ENCODE results near the gene CST6. TPM values are rescaled to one million over a fixed set of nuclear protein-coding genes. Genes with fewer than 3 reads are reported as not detected.

CST6 gene
- total and polyA plus RNA-seq, 2 of the 13 experiments (the other 11 are each of a cell fraction or from before 2014, with no cell fraction given), result not detected

DNA sequence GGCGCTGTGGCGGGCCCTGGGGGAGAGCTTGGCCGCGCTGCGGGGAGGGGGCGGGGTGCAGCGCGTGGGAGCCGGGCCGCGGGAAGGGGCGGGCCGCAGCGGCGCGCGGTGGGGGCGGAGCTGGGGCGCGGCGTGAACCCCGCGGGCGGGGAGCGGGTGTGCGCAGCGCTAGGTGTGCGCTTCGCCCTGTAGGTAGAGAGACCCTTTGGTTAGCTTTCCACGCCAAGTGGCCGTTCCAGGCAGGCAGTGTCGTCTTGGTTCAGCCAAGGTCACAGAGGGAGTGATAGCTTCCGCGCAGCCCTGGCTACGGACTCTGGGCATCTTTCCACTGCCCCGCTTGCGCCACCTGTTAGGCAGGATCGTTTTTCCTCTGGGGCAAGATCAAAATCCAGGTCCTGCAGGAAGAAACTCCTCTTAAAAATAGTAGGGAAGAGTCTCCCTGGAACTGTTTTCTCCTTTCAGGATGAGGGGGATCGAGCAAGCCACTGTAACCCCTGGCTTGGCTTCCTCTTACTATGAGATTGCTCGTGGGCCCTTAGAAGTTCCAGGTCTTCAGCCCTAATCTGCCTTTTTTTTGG lies 9.1 kb upstream of the CST6 start:
- peak; percentile 66 for ATAC-seq
- ChIA-PET POLR2A (interaction anchor here (0.6 to 1.8 kb wide), 14 partner anchors 9 to 310 kb away, joined by 3 to 18 read pairs (median 4); partner anchors contain the start of genes CATSPER1, CCDC85B, CFL1 and CST6), CTCF (ENCODE audit: low intra/inter-chr PET ratio, low total read pairs) (interaction anchor here (1.5 kb wide), 1 partner anchor 14 kb away, joined by 4 read pairs; no protein-coding TSS in a partner anchor)
- Histone ChIP-seq H3K9ac (ENCODE audit: insufficient read depth, low read depth, low read length) (peak overlapping the region; percentile 92), H3K4me2 (ENCODE audit: low read depth, low read length) (peak overlapping the region; percentile 89), H3K79me2 (ENCODE audit: insufficient read depth, low read length) (peaks cover 33% of the 10 kb centered on the region), H3K36me3 (replicated peaks in 1 of 2; ENCODE audit: control insufficient read depth in 1 of 2, insufficient read depth in 2 of 2, low read length in 2 of 2) (peaks cover 16 to 34% of the 10 kb centered on the region in 2 experiments), H3K4me1 (ENCODE audit: insufficient read depth, low read length) (peaks cover 41% of the 10 kb centered on the region), H2AFZ (ENCODE audit: low read length) (no peak overlapping the region), H3K9me3 (ENCODE audit: low read length) (no peaks in the 10 kb centered on the region), H3K27me3 (ENCODE audit: control insufficient read depth in 1 of 2, insufficient read depth in 2 of 2, low read length in 2 of 2) (no peaks in the 10 kb centered on the region; a peak in 1 of 5 replicates), H4K20me1 (ENCODE audit: insufficient read depth, low read length) (no peaks in the 10 kb centered on the region), H3K27ac (ENCODE audit: extremely low read length, insufficient read depth, low read length) (peak overlapping the region; percentile 94), H3K4me3 (replicated peaks in 1 of 3; ENCODE audit: insufficient read depth in 1 of 3, low read depth in 2 of 3, low read length in 3 of 3) (peak overlapping the region; percentile 81 to 92 (median 88))
- 3% methylated on average over 5 of the region's 40 CpGs for WGBS (ENCODE audit: low lambda C conversion rate)
- peak; percentile 45 for DNase-seq (ENCODE audit: low spot score)
- in situ Hi-C loops (cut with HindIII; ENCODE audit: extremely low pct_ligation_motif_present, low pct_unique_long_range_greater_than_20kb) (no loop called here), intact Hi-C loops (cut with micrococcal nuclease; ENCODE audit: unreplicated experiment) (loop anchor here (1.0 kb wide), 1 partner anchor 50 kb away; the partner anchor contains the start of gene SF3B2)
- BruUV-seq (replicated peaks), result no TSS peak
- FAIRE-seq, result peak; percentile 12
- TF ChIP-seq SOX5 (CRISPR knock-in tag; IDR thresholded peaks at IDR 0.05; ENCODE audit: borderline replicate concordance) (no peak), CHD4 (IDR thresholded peaks at IDR 0.05; ENCODE audit: borderline replicate concordance, low read length) (no peak), ZNF674 (CRISPR knock-in tag; IDR thresholded peaks at IDR 0.05; ENCODE audit: low read depth) (0 out of 2 replicates have a peak, but pooled peaks have one; percentile 83), ZNF317 (CRISPR knock-in tag; IDR thresholded peaks at IDR 0.05) (no peak), MEIS2 (CRISPR knock-in tag; IDR thresholded peaks at IDR 0.05) (0 out of 2 replicates have a peak, but pooled peaks have one; percentile 35), STAT5B (CRISPR knock-in tag; IDR thresholded peaks at IDR 0.05) (no peak), RORA (CRISPR knock-in tag; IDR thresholded peaks at IDR 0.05) (no peak), MYC (CRISPR knock-in tag; IDR thresholded peaks at IDR 0.05; ENCODE audit: borderline replicate concordance) (no peak), RXRB (CRISPR knock-in tag; IDR thresholded peaks at IDR 0.05; ENCODE audit: borderline replicate concordance) (0 out of 2 replicates have a peak, but pooled peaks have one; percentile 7), RBM22 (optimal IDR thresholded peaks at IDR 0.05; ENCODE audit: low read length) (no peak), ZNF24 (IDR thresholded peaks at IDR 0.05) (no peak), FOXJ3 (CRISPR knock-in tag; IDR thresholded peaks at IDR 0.05; ENCODE audit: borderline replicate concordance) (0 out of 2 replicates have a peak, but pooled peaks have one; percentile 15), SMC3 (IDR thresholded peaks at IDR 0.05; ENCODE audit: low read length) (no peak), ZNF776 (CRISPR knock-in tag; IDR thresholded peaks at IDR 0.05) (no peak), ZNF264 (CRISPR knock-in tag; IDR thresholded peaks at IDR 0.05) (no peak), ZNF510 (CRISPR knock-in tag; IDR thresholded peaks at IDR 0.05; ENCODE audit: low read depth) (no peak)
- TF ChIP-seq, protein P1, sequence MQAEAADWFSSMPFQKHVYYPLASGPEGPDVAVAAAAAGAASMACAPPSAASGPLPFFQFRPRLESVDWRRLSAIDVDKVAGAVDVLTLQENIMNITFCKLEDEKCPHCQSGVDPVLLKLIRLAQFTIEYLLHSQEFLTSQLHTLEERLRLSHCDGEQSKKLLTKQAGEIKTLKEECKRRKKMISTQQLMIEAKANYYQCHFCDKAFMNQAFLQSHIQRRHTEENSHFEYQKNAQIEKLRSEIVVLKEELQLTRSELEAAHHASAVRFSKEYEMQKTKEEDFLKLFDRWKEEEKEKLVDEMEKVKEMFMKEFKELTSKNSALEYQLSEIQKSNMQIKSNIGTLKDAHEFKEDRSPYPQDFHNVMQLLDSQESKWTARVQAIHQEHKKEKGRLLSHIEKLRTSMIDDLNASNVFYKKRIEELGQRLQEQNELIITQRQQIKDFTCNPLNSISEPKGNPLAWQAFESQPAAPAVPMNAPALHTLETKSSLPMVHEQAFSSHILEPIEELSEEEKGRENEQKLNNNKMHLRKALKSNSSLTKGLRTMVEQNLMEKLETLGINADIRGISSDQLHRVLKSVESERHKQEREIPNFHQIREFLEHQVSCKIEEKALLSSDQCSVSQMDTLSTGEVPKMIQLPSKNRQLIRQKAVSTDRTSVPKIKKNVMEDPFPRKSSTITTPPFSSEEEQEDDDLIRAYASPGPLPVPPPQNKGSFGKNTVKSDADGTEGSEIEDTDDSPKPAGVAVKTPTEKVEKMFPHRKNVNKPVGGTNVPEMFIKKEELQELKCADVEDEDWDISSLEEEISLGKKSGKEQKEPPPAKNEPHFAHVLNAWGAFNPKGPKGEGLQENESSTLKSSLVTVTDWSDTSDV (CRISPR knock-in tag; IDR thresholded peaks at IDR 0.05), result no peak
- TF ChIP-seq, protein P2, sequence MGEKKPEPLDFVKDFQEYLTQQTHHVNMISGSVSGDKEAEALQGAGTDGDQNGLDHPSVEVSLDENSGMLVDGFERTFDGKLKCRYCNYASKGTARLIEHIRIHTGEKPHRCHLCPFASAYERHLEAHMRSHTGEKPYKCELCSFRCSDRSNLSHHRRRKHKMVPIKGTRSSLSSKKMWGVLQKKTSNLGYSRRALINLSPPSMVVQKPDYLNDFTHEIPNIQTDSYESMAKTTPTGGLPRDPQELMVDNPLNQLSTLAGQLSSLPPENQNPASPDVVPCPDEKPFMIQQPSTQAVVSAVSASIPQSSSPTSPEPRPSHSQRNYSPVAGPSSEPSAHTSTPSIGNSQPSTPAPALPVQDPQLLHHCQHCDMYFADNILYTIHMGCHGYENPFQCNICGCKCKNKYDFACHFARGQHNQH (CRISPR knock-in tag; IDR thresholded peaks at IDR 0.05), result no peak
- TF ChIP-seq, protein P3, sequence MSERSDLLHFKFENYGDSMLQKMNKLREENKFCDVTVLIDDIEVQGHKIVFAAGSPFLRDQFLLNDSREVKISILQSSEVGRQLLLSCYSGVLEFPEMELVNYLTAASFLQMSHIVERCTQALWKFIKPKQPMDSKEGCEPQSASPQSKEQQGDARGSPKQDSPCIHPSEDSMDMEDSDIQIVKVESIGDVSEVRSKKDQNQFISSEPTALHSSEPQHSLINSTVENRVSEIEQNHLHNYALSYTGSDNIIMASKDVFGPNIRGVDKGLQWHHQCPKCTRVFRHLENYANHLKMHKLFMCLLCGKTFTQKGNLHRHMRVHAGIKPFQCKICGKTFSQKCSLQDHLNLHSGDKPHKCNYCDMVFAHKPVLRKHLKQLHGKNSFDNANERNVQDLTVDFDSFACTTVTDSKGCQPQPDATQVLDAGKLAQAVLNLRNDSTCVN (CRISPR knock-in tag; IDR thresholded peaks at IDR 0.05; ENCODE audit: borderline replicate concordance), result 0 out of 2 replicates have a peak, but pooled peaks have one; percentile 31

All from HepG2 (cell line).